ENCODE results near the gene EPB41L4A. TPM values are rescaled to one million over a fixed set of nuclear protein-coding genes. Genes with fewer than 3 reads are reported as not detected.
"Not testable (repeated sequence)": the region's sequence is repeated elsewhere in the genome, so short reads cannot be mapped to it uniquely, and the experiment has no call there.

EPB41L4A gene
- total RNA-seq, 1 experiment from 2014 or later, result not detected

DNA sequence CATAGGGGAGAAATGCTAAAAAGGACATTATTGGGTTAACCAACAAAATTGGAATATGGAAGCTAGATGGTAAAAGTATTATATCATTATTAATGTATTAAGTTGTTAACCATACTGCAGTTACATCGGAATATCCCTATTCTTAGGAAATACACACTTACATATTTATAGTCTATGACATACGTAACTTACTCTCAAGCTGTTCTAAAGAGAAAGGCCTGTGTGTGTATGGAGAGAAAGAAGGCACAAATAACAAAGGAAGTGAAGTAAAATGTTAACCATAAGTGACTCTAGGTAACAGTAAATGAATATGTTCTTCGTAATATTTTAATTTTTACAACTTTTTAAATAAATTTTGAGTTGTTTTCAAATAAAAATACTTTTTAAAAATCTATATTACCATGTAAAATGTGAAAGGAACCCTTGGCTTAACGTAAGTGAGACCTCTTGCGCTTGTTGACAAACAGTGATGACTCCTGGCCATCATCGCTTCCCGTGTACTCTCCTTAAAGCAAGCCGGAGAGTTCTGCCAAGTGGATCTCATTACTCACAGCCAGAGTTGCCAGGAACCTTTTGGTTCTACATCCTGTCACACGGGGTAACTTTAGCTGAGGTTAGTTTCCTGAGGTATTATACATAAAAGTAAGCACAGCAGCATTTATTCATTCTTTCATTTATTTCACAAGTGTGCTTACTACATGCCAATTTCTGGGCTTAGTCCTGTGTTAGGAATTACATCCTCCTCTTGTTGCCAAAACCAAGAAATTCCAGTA is 165.4 kb downstream of the EPB41L4A start:
- DNase-seq (ENCODE audit: low read depth), result no peak

DNA sequence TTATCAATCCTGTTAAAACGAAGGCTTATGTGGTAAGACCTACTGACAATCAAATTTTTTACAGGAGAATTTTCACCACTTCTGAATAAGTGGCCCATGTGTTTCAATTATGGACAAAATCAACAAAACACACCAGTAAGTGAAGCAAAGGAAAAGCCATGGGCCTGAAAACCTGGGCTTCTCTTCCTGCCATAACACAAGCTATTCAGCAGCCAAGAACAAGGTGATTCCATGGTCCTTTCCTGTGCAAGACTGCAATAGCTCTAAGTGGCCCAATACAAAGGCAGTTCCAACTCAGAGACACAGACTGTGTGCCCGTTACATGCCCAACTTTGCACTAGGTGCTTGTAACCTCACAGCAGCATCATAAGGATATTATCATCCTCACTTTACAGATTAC is 168.5 kb downstream of the EPB41L4A start:
- DNase-seq (ENCODE audit: low read depth), result no peak

DNA sequence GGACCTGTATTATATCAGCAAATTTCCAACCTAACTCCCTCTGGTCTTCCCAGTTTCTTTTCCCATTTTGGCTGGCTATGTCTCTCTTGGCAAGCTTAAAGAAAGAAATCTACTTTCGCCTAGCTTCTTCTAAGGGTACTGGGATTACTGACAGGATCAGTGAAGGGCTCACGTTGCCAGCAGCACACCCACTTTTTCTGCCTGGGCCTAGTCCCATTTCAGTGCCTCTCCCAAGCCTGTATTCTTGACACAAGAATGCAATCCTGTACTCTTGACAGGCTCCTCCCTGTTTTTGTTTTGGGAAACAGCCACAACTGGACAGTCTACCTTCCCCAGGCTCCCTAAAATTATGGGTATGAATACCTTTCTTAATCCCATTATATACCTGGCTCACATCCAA is 170.5 kb downstream of the EPB41L4A start:
- no peak for DNase-seq (ENCODE audit: low read depth)

DNA sequence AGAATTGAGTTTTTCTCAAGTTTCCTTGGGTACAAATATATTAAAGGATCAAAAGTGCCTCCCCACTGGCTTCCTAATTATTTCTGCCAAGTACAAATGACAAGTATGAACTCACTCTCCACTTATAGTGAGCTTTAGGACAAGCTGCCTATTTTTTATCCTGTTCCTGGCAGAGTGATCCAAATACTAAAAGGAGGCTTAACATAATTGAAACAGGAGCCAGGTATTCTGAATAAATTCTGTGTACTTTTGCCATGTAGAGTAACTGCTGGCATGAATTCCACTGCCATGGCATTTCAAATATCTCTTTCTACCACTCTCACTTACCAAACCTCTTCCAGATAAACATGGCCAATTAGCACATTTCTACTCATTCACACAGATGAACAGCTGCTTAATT is 171.1 kb downstream of the EPB41L4A start:
- DNase-seq (ENCODE audit: low read depth), result no peak

DNA sequence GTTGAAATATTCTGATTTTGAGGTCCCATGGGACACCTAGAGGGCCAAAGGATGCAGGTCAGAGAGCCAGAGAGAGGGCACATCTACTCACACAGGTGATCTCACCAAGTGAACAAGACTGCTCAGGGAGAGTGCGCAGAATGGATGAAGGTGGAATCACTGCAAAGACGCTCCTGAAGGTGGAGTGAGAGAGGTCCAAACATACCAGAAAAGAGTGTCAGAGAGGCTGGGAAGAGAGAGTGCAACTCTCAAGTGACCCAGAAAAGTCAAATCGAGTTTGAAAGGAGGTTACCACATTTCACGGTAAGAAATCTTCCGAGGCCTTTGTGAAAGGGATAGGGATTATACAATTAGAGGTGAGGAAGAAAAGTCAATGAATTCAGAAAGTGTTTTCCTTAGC is 173.4 kb downstream of the EPB41L4A start:
- no peak for DNase-seq (ENCODE audit: low read depth)

DNA sequence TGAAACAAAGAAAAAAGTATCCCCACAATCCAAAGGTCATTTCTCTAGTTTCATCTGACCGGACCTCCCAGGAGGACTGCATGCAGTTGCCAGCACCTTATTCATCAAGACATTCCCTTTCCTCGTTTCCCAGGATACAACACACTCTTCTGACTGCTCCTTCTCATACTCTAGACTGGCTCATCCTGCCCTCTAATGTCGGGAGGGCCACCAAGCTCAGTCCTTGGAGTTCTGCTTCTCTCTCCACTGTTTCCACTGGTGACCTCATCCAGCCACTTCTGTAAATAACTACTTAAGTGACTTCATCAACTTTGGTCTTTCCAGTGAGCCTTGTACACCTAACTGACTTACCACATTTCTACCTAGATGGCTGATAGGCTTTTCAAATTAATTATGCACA is 179.1 kb downstream of the EPB41L4A start:
- peak; percentile 2 for DNase-seq (ENCODE audit: low read depth)

DNA sequence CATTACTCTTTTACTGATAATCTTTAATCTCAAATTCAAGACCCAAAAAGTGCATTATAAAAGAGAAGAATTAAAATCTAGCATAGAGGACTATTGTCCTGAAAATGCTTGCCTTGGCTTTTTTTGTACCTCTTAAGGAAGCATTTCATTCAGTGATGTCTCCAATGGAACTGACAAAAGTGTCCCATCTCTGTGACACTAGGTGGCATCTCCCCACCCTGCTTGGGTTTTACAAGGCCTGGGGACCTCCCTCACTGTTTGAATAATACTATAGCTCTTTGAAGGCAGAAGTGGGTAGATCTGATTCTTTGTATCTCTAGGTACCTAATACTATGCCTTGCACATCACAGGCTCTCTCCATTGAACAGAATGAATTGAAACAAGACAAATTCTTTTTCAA is 180.6 kb downstream of the EPB41L4A start:
- no peak for DNase-seq (ENCODE audit: low read depth)

DNA sequence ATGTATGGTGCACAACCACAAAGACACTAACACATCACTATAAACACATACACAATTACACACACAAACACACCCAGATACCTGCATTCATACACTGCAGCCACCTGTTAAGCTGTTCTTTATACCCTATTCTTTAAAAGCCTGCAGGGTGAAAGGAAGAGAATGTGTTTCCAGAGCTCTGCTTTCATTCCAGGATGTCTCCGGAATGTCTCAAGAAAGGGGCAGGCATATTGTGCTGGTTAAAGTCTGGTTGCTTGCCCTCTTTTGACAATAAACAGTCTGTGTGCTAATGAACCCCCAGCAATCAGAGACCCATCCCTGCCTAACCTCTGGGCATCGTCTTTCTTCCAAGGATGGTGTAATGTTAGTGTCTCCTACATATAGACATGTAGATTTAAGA is 181.6 kb downstream of the EPB41L4A start:
- DNase-seq (ENCODE audit: low read depth), result no peak

DNA sequence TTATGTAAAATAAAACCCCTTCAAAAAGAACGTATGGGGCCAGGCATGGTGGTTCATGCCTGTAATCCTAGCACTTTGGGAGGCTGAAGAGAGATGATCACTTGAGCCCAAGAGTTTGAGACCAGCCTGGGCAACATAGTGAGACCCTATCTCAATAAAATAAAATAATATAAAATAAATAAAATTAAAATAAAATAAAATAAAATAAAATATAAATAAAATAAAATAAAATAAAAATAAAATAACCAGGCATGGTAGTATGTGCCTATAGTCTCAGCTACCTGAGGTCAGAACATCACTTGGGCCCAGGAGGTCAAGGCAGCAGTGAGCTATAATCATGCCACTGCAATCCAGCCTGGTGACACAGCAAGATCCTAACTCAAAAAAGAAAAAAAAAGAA is 185.1 kb downstream of the EPB41L4A start:
- DNase-seq (ENCODE audit: low read depth), result no peak

DNA sequence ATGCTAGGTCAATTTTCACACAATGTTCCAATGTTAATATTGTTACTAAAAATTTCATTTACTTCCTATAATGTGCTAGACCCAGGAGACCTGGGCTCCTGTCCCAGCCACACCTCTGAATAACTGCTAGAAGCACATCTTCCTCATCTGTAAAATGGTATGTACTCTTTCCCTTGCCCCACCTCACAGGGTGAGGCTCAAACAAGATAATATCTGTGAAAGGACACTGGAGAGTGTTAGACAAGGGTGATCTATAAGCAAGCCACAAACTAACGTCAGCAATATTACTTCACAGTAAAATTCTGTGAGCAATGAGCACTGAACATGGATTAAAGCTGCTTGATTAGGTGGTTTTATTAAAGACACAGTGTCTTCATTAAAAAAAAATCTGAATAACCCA is 186.4 kb downstream of the EPB41L4A start:
- no peak for DNase-seq (ENCODE audit: low read depth)

DNA sequence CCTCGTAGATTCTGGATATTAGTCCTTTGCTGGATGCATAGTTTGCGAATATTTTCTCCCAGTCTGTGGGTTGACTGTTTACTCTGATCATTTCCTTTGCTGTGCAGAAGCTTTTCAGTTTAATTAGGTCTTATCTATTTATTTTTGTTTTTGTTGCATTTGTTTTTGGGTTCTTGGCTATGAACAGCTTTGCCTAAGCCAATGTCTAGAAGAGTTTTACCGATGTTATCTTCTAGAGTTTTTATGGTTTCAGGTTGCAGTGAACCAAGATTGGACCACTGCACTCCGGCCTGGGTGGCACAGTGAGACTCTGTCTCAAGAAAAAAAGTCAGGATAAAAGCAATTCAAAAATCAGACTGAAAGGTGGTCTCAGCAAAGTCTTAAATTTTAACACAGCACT is 188.5 kb downstream of the EPB41L4A start:
- DNase-seq (ENCODE audit: low read depth), result no peak

DNA sequence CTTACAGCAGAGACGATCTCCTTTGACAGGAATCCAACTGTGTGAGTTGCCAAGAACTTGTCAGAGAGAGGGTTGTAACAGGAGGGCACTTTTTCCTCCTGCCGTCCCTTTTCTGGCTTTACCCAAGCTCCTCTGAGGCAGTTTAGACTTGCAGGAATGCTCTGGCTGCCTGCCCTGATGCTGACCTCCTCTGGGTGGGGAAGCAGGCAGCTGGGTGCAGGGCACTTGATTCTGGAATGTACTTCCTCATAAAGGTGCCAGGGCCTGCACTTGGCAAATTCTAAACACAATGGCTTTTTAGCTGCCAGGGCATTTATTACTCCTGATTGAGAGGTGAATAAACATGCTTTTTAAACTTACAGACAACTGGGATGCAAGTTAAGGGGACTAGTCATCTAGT is 190.4 kb downstream of the EPB41L4A start:
- DNase-seq (ENCODE audit: low read depth), result peak; percentile 5

DNA sequence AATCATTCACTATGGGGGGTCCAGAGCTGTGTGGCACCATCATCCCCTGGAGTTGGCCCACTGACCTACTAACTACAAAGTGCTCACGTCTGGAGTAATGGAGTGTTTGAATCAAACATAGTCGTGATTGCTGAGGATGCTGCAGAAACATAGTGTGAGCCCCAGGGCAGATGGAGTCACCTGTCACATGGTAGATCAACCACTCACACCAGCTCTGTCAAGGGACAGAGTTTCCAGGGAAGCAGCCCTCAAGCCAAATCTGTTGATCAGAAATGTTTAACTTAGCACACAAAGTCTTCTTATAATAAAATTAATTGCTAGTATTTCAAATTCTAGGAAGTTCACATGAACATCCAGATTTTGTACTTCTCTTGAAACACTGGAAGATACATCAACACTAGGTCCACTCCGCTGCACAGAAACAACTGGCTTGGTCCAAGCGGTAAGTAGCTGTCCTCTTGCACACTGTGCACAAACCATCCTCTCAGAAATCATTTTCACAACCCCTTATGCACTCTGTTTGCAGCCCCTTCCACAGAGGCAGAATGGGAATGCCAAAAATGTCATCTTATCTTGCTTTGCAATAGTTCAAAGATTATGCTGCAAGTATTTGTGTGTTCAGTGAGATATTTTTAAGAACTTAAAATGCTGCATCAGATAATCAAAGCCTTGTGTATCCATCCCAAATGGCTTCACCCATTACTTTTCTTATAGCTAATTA is 191.0 kb downstream of the EPB41L4A start:
- DNase-seq (ENCODE audit: low read depth), result no peak

DNA sequence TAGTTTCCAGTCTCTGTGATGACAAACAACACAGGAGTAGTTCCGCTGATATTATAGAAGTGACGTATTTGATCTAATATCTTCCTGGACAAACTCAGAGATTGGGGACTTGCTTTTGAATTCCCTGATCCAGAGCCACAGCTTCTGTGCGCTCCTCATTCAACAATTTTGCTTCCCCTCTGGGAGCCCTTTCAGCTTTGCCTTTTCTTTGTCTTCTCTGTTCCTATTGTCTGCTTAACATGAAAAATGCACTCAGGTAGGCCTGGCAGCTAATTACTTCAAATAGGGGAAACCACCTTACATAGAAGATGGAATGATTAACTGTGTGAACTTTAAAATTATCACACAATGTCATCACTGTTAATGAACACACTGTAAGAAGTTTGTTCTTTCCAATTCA is 192.9 kb downstream of the EPB41L4A start:
- no peak for DNase-seq (ENCODE audit: low read depth)

DNA sequence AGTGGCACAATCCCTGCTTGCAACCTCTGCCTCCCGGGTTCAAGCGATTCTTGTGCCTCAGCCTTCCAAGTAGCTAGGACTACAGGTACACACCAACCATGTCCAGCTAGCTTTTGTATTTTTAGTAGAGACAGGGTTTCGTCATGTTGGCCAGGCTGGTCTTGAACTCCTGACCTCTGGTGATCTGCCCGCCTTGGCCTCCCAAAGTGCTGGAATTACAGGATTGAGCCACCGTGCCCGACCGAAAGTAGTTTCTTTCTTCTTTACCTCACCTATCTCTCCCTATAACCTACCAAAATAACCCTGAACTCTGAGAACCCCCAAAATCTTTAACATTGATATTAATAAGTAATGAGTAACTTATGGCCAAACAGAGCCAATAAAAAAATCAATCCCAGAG is 196.1 kb downstream of the EPB41L4A start:
- DNase-seq (ENCODE audit: low read depth), result not testable (repeated sequence)

DNA sequence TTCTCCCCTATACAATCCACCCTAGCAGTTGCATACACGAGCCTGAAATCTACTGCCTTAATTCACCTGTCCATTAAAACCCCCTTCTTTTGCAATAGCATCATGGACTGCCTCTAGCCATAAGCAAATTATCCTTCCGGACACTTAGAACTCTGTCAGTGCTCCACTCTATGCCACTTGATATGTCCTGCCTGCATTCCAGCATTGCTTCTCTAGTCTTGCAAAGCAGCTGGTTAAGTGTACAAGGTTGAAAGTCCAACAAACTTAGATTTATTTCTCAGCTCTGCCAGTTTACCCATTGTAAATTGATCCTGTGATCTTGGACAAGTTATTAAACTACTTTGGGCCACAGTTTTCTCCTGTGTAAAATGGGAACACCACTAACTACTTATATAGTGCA is 197.9 kb downstream of the EPB41L4A start:
- DNase-seq (ENCODE audit: low read depth), result no peak

DNA sequence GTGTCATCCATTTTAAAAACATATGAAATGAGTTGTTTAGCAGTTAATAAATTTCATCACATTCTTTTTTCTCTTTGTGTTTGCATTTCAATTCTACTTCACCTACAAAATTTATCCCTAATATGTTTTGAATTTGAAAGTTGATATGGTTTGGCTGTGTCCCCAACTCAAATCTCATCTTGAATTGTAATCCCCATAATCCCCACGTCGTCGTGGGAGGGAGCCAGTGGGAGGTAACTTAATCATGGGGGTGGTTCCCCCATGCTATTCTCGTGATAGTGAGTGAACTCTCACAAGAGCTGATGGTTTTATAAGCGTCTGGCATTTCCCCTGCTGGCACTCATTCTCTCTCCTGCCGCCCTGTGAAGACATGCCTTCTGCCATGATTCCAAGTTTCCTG is 200.1 kb downstream of the EPB41L4A start:
- no peak for DNase-seq (ENCODE audit: low read depth)

DNA sequence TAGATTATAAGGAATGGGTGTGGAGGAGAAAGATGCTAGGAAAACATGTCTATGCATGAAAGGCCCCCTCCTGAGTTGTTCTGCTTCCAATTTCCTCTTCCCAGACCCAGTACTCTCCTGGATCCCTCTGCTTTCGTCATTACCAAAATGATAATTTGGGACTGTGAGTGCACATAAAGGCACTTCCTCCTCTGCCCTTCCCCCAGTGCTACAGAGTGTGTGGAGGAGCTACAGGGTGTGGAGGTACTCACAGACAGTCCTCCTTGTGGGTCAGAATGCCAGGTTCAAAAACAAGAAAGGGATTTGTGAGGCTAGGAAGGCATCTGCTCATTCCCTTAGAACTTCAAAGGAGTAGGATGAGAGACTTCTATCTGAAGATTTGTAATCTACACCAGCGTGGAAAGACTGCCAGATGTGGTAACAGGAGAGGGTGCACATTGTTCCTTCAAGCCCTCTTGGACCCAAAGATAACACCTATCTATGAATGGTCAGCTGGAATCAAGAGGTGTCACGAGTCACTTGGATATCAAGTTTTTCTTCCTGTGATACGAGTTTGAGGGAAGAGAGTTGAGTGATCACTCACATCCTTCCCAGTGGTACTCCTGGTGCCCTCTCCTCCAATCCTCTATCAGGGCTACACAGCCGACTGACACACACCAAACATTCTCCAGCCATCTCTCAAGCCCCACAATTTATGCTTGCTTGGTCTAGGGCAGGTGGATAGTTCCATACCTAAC is 201.1 kb downstream of the EPB41L4A start:
- DNase-seq (ENCODE audit: low read depth), result no peak

DNA sequence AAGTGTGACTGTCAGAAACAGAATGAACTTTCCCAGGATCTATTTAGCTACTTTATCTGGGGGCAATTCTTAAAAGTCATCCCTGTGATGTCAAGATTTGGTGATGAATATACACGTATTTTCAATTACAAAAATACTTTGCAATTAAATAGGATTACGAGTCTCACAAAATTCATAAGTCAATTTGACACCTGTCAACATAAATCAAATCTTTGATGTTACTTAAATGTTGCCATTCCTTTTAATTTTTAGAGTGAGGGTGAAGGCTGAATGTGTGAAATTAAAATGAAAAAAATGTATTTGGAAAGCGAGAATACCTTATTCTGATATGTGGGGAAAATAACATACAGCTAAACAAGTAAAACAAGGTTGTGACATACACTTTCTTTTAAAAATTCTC is 202.9 kb downstream of the EPB41L4A start:
- DNase-seq (ENCODE audit: low read depth), result no peak

DNA sequence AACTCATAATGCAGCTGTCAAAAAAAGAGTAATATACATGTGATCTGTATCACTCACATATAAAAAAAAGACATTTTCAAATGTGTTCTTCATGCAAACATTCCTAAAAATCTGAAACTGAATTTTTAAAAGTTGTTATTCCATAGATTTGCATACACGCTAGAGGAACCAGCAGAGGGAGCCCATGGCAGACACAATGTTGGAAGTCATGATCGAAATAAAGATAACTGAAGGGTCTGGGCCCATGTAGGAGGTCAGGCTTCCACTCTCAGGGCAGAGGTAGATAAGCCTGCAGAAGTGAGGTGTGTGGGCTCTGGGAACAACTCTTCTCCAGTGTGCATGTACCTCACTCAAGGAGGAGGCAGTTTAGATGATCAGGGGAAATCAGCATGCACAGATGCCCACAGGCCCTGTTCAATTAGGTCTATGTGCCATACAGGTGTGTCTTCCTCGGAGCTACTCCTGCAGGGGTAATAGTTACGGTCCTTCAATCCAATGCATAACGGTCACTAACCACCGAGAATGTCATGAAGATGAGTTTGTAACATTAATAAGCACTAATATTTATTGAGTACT is 208.6 kb downstream of the EPB41L4A start:
- peak; percentile 17 for DNase-seq (ENCODE audit: low read depth)

DNA sequence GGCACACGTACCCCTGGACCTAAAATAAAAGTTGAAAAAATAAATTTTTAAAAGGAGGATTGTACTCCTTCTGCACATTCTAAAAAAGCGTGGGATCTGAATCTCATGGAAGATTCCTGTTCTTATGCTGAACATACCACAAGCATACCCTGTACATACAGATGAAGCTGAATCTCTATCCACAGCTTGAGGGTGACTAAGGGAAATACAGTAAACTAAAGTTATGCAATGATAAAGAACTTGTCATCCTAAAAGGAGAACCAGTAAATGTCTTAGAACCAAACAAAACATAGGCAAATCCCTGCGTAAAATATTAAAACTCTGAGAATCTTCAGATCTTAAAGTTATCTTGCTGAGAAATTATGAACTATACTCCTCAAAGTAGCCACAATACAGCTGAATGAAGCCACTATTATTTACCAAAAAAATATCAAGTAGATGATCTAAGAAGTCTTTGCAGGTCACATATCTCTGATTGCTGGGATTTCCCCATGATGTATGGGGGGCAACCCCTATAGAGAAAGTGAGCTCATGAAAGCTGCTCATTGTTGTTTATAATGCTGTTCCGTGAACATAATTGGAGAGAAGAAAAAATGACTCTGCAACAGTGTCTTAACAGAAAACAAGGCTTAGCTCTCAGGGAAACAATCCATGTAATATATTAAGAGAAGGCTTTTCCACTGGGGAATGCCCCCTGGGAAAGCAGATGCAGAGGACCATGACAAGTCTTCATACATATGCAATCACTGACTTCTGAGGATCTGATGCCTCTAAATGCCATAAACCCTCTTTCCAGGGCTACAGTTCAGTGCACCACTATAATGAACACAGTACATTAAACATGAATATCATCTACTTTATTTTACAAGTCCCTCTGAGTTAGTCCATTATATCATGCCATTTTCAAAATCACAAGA is 210.1 kb downstream of the EPB41L4A start:
- no peak for DNase-seq (ENCODE audit: low read depth)

All from LHCN-M2 (cell line).